ENCODE results near the gene SGK1. TPM values are rescaled to one million over a fixed set of nuclear protein-coding genes. Genes with fewer than 3 reads are reported as not detected.
A peak's percentile ranks its signal among the peaks of the same experiment; 100 is the strongest.
"Not testable (repeated sequence)": the region's sequence is repeated elsewhere in the genome, so short reads cannot be mapped to it uniquely, and the experiment has no call there.

Gene SGK1
- total RNA-seq, 1 donor from 2014 or later, result 6.3 TPM

DNA sequence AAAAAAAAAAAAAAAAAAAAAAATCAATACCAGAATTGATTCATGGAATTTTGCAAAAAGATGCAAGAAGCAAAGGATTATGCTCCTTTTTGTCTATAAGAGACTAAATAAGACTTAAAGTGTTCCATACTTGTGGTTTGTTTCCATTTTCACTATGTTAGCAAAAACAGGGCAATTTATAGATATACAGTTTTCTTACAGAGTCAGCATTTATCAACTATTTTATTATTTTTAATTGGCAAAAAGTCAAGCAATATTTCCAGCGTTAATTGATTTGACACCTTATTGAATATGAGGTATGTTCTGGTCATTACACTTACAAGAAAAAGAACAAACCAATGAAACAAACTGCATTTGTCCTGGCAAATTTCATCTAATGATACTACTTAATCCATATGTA, 5.4 kb upstream of the SGK1 start:
- TF ChIP-seq, protein P1, sequence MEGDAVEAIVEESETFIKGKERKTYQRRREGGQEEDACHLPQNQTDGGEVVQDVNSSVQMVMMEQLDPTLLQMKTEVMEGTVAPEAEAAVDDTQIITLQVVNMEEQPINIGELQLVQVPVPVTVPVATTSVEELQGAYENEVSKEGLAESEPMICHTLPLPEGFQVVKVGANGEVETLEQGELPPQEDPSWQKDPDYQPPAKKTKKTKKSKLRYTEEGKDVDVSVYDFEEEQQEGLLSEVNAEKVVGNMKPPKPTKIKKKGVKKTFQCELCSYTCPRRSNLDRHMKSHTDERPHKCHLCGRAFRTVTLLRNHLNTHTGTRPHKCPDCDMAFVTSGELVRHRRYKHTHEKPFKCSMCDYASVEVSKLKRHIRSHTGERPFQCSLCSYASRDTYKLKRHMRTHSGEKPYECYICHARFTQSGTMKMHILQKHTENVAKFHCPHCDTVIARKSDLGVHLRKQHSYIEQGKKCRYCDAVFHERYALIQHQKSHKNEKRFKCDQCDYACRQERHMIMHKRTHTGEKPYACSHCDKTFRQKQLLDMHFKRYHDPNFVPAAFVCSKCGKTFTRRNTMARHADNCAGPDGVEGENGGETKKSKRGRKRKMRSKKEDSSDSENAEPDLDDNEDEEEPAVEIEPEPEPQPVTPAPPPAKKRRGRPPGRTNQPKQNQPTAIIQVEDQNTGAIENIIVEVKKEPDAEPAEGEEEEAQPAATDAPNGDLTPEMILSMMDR (IDR thresholded peaks at IDR 0.05; ENCODE audit: partially characterized antibody, unreplicated experiment), result no peak
- H3K27ac Mint-ChIP-seq (ENCODE audit: unreplicated experiment), result no peak overlapping the region

DNA sequence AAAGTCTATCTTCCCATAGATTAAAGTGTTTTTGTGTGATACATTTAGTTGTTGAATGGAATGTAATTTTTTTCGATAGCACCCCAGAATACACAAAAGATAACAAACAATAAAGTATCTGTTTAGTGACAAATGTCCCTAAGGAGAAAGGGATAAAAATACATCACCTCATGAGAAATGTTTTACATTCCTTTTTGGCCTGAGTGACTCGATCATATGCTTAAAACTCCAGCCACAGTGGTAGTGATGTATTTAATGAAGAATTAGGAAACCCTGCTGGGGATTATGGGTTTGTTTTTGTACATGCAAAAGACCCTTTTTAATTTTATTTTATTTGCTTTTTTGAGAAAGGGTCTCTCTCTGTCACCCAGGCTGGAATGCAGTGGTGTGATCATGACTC, 4.3 kb upstream of the SGK1 start:
- Mint-ChIP-seq H3K4me3 (ENCODE audit: unreplicated experiment) (no peak overlapping the region), H3K9me3 (ENCODE audit: unreplicated experiment) (peaks cover 1% of the 10 kb centered on the region), H3K27me3 (ENCODE audit: unreplicated experiment) (peaks cover 4% of the 10 kb centered on the region), H3K4me1 (ENCODE audit: low read depth, unreplicated experiment) (peaks cover 14% of the 10 kb centered on the region), H3K27ac (ENCODE audit: unreplicated experiment) (no peak overlapping the region), H3K36me3 (ENCODE audit: unreplicated experiment) (no peaks in the 10 kb centered on the region)
- DNase-seq, result no peak
- TF ChIP-seq, protein P1 (IDR thresholded peaks at IDR 0.05; ENCODE audit: partially characterized antibody, unreplicated experiment), result no peak

More for the DNA sequence above, 5.4 kb upstream of the SGK1 start:
- Mint-ChIP-seq H3K9me3 (ENCODE audit: unreplicated experiment) (peaks cover 1% of the 10 kb centered on the region), H3K4me1 (ENCODE audit: low read depth, unreplicated experiment) (peaks cover 9% of the 10 kb centered on the region), H3K4me3 (ENCODE audit: unreplicated experiment) (no peak overlapping the region), H3K36me3 (ENCODE audit: unreplicated experiment) (no peaks in the 10 kb centered on the region), H3K27me3 (ENCODE audit: unreplicated experiment) (peaks cover 4% of the 10 kb centered on the region)
- no peak for DNase-seq

DNA sequence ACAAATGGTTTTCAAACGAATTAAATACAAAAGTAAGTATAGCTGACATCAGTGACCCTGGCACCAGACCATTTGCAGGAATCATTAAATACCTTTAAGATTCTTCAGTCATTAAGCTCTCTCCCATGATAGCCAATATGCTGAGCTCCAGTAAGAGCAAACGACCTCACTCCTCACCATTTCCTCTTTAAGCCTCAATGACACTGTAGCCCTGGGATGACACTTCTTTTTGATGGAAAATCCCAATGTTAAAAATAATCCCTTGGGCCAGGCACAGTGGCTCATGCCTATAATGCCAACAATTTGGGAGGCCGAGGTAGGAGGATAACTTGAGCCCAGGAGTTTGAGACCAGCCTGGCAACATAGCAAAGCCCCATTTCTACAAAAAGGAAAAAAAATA, 3.3 kb upstream of the SGK1 start:
- H3K9me3 Mint-ChIP-seq (ENCODE audit: unreplicated experiment), result peaks cover 1% of the 10 kb centered on the region
- no peak overlapping the region for H3K4me3 Mint-ChIP-seq (ENCODE audit: unreplicated experiment)
- no peak for DNase-seq
- peaks cover 19% of the 10 kb centered on the region for H3K4me1 Mint-ChIP-seq (ENCODE audit: low read depth, unreplicated experiment)
- no peak overlapping the region for H3K27ac Mint-ChIP-seq (ENCODE audit: unreplicated experiment)
- TF ChIP-seq, protein P1 (IDR thresholded peaks at IDR 0.05; ENCODE audit: partially characterized antibody, unreplicated experiment), result no peak
- H3K27me3 Mint-ChIP-seq (ENCODE audit: unreplicated experiment), result peaks cover 4% of the 10 kb centered on the region
- no peaks in the 10 kb centered on the region for H3K36me3 Mint-ChIP-seq (ENCODE audit: unreplicated experiment)

DNA sequence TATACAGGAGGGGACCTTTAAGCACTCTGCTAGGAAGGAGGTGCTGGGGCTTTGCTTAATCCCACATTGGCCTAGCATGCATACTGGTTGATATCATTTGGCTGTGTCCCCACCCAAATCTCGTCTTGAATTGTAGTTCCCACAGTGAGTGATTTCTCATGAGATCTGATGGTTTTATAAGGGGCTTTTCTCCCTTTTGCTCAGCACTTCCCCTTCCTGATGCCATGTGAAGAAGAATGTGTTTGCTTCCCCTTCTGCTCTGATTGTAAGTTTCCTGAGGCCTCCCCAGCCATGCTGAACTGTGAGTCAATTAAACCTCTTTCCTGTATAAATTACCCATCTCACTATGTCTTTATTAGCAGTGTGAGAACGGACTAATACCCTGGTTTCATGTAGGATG, 1.8 kb upstream of the SGK1 start:
- not testable (repeated sequence) for DNase-seq; H3K27me3 Mint-ChIP-seq (ENCODE audit: unreplicated experiment); H3K27ac Mint-ChIP-seq (ENCODE audit: unreplicated experiment)

DNA sequence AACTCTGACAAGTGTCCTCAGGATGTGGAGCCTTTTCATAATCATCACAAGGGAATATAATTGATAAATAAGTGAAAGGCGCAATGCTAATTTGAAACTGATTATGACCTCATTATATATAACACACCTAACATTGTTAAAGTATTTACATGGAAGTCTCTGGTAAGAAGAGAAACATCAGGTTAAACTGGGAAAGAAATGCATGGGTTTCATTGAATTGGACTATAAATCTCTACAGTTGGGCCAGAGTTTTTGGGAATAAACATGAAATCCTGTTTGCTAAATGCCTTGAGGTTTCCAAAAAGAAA, 1.0 kb upstream of the SGK1 start:
- no peaks in the 10 kb centered on the region for H3K36me3 Mint-ChIP-seq (ENCODE audit: unreplicated experiment)
- TF ChIP-seq, protein P1 (IDR thresholded peaks at IDR 0.05; ENCODE audit: partially characterized antibody, unreplicated experiment), result no peak
- peaks cover 4% of the 10 kb centered on the region for H3K27me3 Mint-ChIP-seq (ENCODE audit: unreplicated experiment)
- H3K9me3 Mint-ChIP-seq (ENCODE audit: unreplicated experiment), result peaks cover 1% of the 10 kb centered on the region
- no peak for DNase-seq
- H3K27ac Mint-ChIP-seq (ENCODE audit: unreplicated experiment), result no peak overlapping the region
- H3K4me3 Mint-ChIP-seq (ENCODE audit: unreplicated experiment), result peak overlapping the region; percentile 56
- peaks cover 12% of the 10 kb centered on the region for H3K4me1 Mint-ChIP-seq (ENCODE audit: low read depth, unreplicated experiment)

More for the DNA sequence above, 1.8 kb upstream of the SGK1 start:
- H3K4me3 Mint-ChIP-seq (ENCODE audit: unreplicated experiment); H3K36me3 Mint-ChIP-seq (ENCODE audit: unreplicated experiment); H3K9me3 Mint-ChIP-seq (ENCODE audit: unreplicated experiment): not testable (repeated sequence)
- peaks cover 19% of the 10 kb centered on the region for H3K4me1 Mint-ChIP-seq (ENCODE audit: low read depth, unreplicated experiment)
